HG03521 (cell line): ENCODE data around the gene NHSL2.

Experiments used
- ATAC-seq: cut with Tn5 transposase; IDR thresholded peaks from one replicate; pipeline ENCODE4 v1.9.1; 2021; ENCODE audit warnings: mild to moderate bottlenecking, moderate library complexity; ENCODE audit not compliant: unreplicated experiment

NHSL2 gene

GRCh38 chrX:71989768-71990426 lies 79.3 kb downstream of the NHSL2 start:
- no peak for ATAC-seq

GRCh38 chrX:71990518-71990917 lies 79.9 kb downstream of the NHSL2 start:
- no peak for ATAC-seq

- ATAC-seq: no peak
Measured at GRCh38 chrX:71991164-71991563, 80.5 kb downstream of the NHSL2 start.

- ATAC-seq: no peak
Measured at GRCh38 chrX:71992711-71993110, 82.1 kb downstream of the NHSL2 start.

GRCh38 chrX:71993371-71993770 lies 82.7 kb downstream of the NHSL2 start:
- ATAC-seq: no peak

GRCh38 chrX:71994601-71995000 lies 84.0 kb downstream of the NHSL2 start:
- ATAC-seq: no peak

GRCh38 chrX:71995122-71995521 lies 84.5 kb downstream of the NHSL2 start:
- no peak for ATAC-seq

GRCh38 chrX:71996136-71996535 lies 85.5 kb downstream of the NHSL2 start:
- ATAC-seq: no peak

- ATAC-seq: no peak
Measured at GRCh38 chrX:71996826-71997225, 86.2 kb downstream of the NHSL2 start.

GRCh38 chrX:71997320-71997719 lies 86.7 kb downstream of the NHSL2 start:
- ATAC-seq: no peak

GRCh38 chrX:71998836-71999509 lies 88.3 kb downstream of the NHSL2 start:
- ATAC-seq: no peak

GRCh38 chrX:71999535-71999934 lies 88.9 kb downstream of the NHSL2 start:
- ATAC-seq: no peak

GRCh38 chrX:72001471-72001870 lies 90.8 kb downstream of the NHSL2 start:
- ATAC-seq: no peak

GRCh38 chrX:72001906-72002305 lies 91.3 kb downstream of the NHSL2 start:
- no peak for ATAC-seq

GRCh38 chrX:72002875-72003274 lies 92.2 kb downstream of the NHSL2 start:
- ATAC-seq: no peak

- no peak for ATAC-seq
Measured at GRCh38 chrX:72003811-72004750, 93.4 kb downstream of the NHSL2 start.

GRCh38 chrX:72005046-72005445 lies 94.4 kb downstream of the NHSL2 start:
- no peak for ATAC-seq

- ATAC-seq: no peak
Measured at GRCh38 chrX:72006461-72006860, 95.8 kb downstream of the NHSL2 start.

- no peak for ATAC-seq
Measured at GRCh38 chrX:72009731-72010130, 99.1 kb downstream of the NHSL2 start.

GRCh38 chrX:72011734-72012133 lies 101.1 kb downstream of the NHSL2 start:
- ATAC-seq: no peak

- no peak for ATAC-seq
Measured at GRCh38 chrX:72015383-72015782, 104.7 kb downstream of the NHSL2 start.
